Tongue (tissue), 2 donors: ENCODE measurements around the gene CALR3. TPM values are rescaled to one million over a fixed set of nuclear protein-coding genes. Genes with fewer than 3 reads are reported as not detected.
"Not testable (repeated sequence)": the region's sequence is repeated elsewhere in the genome, so short reads cannot be mapped to it uniquely, and the experiment has no call there.

Experiments used
- DNase-seq: peaks from one replicate; pipeline ENCODE4 v3.0.0-alpha.2; 2015
- total RNA-seq: library from RNA; depleted of rRNA; stranded (reverse); fragments of >200 nt; gene quantifications from one replicate; pipeline ENCODE4 v1.2.3, GENCODE V29; 2014

Gene CALR3
- total RNA-seq, 1 donor from 2014 or later: not detected

GRCh38 chr19:16524991-16525734, 29.2 kb upstream of the CALR3 start:
- DNase-seq: no peak

GRCh38 chr19:16522559-16523377, 26.8 kb upstream of the CALR3 start:
- DNase-seq: no peak

- no peak for DNase-seq
Observed at GRCh38 chr19:16521715-16522289, 25.8 kb upstream of the CALR3 start.

DNA sequence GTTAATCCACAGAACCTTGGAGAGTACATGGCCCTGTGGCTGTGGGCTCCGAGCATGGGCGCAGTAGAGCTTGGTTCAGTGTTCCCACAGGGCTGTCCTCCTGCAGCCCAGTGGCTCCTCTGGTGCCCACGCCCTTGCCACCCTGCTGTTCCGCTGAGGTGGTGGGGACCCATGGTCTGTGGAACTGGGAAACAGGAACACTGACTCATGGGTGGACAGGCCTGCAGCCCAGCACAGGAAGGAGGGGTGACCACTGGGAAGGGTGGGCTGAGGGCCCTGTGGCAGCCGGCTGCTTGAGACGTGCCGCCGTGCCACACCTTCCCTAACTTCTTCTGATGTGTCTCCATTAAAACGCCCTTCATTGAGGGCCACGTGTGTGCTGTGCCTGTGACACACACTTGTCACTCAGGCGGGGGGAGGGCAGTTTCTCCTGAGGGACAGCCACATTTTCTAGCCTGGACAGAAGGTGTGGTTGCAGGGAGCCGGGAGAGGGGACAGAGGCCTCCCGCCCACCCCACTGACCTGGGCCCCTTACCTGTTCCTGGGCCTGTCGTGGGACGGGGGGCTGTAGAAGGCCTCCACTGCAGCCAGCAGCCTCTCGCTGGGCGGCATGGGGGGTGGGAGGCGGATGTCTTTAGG, 25.1 kb upstream of the CALR3 start:
- DNase-seq: no peak

GRCh38 chr19:16520074-16520973, 24.4 kb upstream of the CALR3 start:
- DNase-seq: no peak

DNA sequence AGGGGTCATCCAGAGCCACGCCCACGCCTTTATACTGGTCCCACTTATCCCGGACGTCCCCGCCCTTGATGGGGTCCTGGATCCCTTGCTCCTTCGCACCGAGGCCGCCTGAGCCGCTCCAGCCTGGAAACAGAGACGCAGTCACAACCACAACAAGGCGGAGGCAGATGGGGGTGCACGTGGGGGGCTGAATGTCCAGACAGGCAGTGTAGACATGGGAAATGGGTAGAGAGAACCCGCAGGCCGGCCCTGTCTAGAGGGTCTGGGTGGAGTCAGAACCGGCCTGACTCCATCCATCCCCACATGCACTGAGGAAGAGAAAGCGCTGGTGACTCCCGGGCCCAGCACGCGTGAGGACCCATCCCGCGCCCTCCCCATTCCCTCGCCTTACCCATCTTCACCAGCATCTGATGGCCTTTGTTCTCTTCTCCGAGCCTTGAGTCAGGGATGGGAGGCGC, 23.3 kb upstream of the CALR3 start:
- DNase-seq: no peak

- no peak for DNase-seq
Observed at GRCh38 chr19:16518483-16519229, 22.7 kb upstream of the CALR3 start.

GRCh38 chr19:16518061-16518460, 22.1 kb upstream of the CALR3 start:
- no peak for DNase-seq

- DNase-seq: no peak
Observed at GRCh38 chr19:16516923-16517610, 21.1 kb upstream of the CALR3 start.

- no peak for DNase-seq
Observed at GRCh38 chr19:16516381-16516780, 20.4 kb upstream of the CALR3 start.

DNA sequence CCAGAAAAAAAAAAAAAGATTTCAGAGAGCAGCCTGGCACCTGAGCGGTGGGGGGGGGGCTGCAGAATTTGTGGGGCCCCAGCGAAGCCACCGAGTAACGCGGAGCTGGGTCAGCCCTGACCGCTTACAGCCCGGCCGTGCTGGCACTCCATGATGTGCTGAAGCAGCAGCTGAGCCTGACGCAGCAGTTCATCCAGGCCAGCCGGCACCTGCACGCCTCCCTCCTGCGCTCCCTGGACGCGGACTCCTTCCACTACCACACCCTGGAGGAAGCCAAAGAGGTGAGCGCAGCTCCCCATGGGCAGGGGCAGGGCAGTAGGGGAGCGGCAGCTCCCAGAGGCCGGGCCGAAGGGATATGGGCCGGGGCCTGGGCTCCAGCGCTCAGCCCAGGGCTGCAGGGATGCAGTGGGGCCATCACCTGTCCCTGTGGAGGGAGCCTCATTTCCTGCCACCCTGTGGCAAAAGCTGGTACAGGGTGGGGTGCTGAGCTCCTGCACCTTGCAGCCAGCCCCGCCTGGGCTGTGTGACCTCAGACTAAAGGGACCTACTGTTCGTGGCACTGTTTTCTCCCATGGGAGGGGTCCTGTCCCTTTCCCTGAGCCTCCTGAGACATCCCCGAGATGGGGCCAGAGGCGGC, 18.5 kb upstream of the CALR3 start:
- no peak for DNase-seq

- DNase-seq: not testable (repeated sequence)
Observed at GRCh38 chr19:16512611-16513010, 16.6 kb upstream of the CALR3 start.

DNA sequence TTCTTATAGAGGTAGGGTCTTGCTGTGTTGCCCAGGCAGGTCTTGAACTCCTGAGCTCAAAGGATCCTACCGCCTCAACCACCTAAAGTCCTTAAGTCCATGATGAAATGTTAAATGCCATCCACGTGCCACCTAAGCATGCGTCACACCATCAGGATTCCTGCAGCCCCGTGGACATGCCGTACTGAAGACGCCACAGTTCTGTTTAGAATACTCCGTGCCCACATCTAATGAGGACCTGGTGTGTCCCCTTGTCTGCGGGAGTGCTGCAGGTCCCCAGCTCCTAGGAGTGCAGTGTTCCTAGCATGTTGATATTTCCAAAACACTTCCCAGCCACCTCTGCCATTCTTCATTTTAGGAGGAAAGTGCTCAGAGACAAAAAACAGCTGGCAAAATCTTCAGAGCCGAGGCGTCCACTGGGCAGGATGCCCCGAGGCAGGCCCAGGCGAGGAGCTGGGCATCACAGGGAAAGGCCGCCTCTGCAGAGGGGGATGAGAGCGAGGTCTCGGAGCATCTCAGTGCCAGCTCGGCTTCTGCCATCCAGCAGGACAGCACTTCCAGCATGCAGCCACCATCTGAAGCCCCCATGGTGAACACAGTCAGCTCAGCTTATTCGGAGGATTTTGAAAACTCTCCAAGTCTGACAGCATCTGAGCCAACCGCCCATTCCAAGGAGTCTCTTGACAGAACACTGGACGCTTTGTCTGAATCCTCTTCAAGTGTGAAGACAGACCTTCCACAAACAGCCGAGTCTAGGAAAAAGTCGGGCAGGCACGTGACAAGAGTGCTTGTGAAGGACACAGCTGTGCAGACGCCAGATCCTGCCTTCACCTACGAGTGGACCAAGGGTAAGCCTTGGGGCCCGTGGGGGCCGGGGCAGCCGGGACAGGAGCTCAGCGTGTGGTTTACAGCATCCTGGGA, 13.4 kb upstream of the CALR3 start:
- peak; percentile 76 for DNase-seq

DNA sequence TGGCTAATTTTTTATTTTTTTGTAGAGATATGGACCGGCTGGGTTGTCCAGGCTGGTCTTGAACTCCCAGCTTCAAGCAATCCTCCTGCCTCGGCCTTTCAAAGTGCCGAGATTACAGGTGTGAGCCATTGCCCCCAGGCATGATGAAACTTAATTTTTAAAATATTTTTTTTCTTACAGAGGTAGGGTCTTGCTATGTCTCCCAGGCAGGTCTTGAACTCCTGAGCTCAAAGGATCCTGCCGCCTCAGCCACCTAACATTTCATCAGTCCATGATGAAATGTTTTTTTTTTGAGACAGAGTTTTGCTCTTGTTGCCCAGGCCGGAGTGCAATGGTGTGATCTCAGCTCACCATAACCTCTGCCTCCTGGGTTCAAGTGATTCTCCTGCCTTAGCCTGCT, 12.6 kb upstream of the CALR3 start:
- DNase-seq: no peak

DNA sequence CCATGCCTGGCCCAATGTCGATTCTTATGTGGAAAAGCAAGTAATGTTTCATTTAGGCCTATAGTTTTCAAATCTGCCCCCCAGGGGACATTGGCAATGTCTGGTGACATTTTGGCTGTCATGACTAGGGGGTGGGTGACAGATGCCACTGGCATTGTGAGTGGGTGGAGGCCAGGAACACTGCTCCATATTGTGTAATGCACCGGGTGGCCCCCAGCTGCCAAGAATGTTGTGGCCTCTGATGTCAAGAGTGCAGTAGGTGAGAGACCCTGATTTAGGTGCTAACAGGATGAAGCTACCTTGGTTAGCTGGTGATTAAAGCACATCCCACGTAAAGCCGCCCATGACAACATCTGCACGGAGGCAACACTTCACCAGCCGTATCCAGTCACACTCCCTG, 11.0 kb upstream of the CALR3 start:
- no peak for DNase-seq

- DNase-seq: not testable (repeated sequence)
Observed at GRCh38 chr19:16506161-16506560, 10.2 kb upstream of the CALR3 start.

GRCh38 chr19:16504271-16504670, 8.3 kb upstream of the CALR3 start:
- DNase-seq: no peak

DNA sequence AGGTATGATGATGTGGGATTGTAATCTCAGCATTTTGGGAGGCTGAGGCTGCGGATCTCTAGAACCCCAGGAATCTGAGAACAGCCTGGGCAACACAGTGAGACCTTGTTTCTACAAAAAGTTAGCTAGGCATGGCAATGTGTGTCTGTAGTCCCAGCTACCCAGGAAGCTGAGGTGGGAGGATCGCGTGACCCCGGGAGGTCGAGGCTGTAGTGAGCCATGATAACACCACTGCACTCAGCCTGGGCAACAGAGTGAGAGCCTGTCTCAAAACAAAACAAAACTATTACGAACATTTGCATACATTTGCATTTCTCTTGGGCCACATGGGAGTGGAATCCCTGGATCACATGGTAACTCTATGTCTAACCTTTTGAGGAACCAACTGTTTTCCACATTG, 1.9 kb upstream of the CALR3 start:
- DNase-seq: no peak

DNA sequence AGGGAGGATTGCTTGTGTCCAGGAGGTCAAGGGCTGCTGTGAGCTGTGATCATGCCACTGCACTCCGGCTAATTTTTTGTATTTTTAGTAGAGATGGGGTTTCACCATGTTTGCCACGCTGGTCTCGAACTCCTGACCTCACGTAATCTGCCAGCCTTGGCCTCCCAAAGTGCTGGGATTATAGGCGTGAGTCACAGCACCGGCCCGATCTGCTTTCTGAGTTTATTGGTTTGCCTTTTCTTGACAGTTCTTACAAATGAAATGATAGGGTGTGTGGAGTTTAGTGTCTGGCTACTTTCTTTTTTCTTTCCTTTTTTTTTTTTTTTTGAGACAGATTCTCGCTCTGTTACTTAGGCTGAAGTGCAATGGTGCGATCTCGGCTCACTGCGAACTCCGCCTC, 1.1 kb upstream of the CALR3 start:
- no peak for DNase-seq
